Measurements from ENCODE around the gene FBXL15. TPM values are rescaled to one million over a fixed set of nuclear protein-coding genes. Genes with fewer than 3 reads are reported as not detected.

FBXL15 gene
- total and polyA plus RNA-seq, 12 donors: 6.7 to 19.2 (median 10.2) TPM

GRCh38 chr10:102434394-102435132, 13.9 kb downstream of the FBXL15 start:
- Histone ChIP-seq H3K9me3 (no peaks in the 10 kb centered on the region), H3K4me3 (peak overlapping the region in 3 of 10 donors; percentile 34 to 51 (median 35)), H3K27ac (peak overlapping the region in 2 of 10 donors; percentile 60 to 90), H3K36me3 (peaks cover 0 to 3% (median 0%) of the 10 kb centered on the region in 9 donors), H3K4me1 (peaks cover 4 to 58% (median 12%) of the 10 kb centered on the region in 9 donors), H3K27me3 (peaks cover 0 to 18% (median 5%) of the 10 kb centered on the region in 7 donors)
- 25 to 34% methylated on average over 9 of the region's 9 CpGs for WGBS, 2 donors
- ATAC-seq (peak in 2 of 8 donors; percentile 8 to 32), DNase-seq (no peak)
- TF ChIP-seq CTCF (IDR thresholded peaks at IDR 0.05): no peak
- intact Hi-C loops (cut with DNase I): loop anchor here in 1 of 10 donors (5.0 kb wide), 1 partner anchor 68 kb away; the partner anchor contains the start of genes ACTR1A and SUFU

GRCh38 chr10:102435133-102435497, 14.5 kb downstream of the FBXL15 start:
- DNase-seq (no peak), ATAC-seq (no peak)
- intact Hi-C loops (cut with DNase I): no loop called here
- Histone ChIP-seq H3K9me3 (no peaks in the 10 kb centered on the region), H3K4me1 (peaks cover 4 to 58% (median 12%) of the 10 kb centered on the region in 9 donors), H3K27ac (peak overlapping the region in 3 of 10 donors; percentile 19 to 90 (median 60)), H3K27me3 (peaks cover 0 to 18% (median 5%) of the 10 kb centered on the region in 7 donors), H3K4me3 (peak overlapping the region in 6 of 10 donors; percentile 27 to 51 (median 32)), H3K36me3 (peaks cover 0 to 3% (median 0%) of the 10 kb centered on the region in 9 donors)
- TF ChIP-seq CTCF (IDR thresholded peaks at IDR 0.05): no peak
- WGBS, 2 donors: 28 to 35% methylated on average over 5 of the region's 5 CpGs

GRCh38 chr10:102435529-102436233, 15.0 kb downstream of the FBXL15 start:
- no peak for ATAC-seq
- peak overlapping the region in 3 of 10 donors; percentile 19 to 90 (median 60) for H3K27ac ChIP-seq

More at GRCh38 chr10:102435529-102436233, 15.0 kb downstream of the FBXL15 start:
- TF ChIP-seq CTCF (IDR thresholded peaks at IDR 0.05): no peak
- Histone ChIP-seq H3K4me3 (peak overlapping the region in 6 of 10 donors; percentile 27 to 51 (median 32)), H3K4me1 (peaks cover 4 to 58% (median 12%) of the 10 kb centered on the region in 9 donors), H3K9me3 (no peaks in the 10 kb centered on the region), H3K27me3 (peaks cover 0 to 18% (median 5%) of the 10 kb centered on the region in 7 donors), H3K36me3 (peaks cover 0 to 3% (median 0%) of the 10 kb centered on the region in 9 donors)
- 9 to 11% methylated on average over 14 of the region's 14 CpGs for WGBS, 2 donors
- DNase-seq: no peak
- intact Hi-C loops (cut with DNase I): no loop called here
